ENCODE results near the gene F11R. TPM values are rescaled to one million over a fixed set of nuclear protein-coding genes. Genes with fewer than 3 reads are reported as not detected.

F11R gene
- total and polyA plus RNA-seq, 2 donors (not counting 1 experiment from before 2014, with no cell fraction given), result 0.50 to 0.66 TPM

- no peak overlapping the region for H3K4me2 ChIP-seq (ENCODE audit: extremely low read depth, insufficient read depth, low read length)
Measured at GRCh38 chr1:161054232-161054631, 33.3 kb upstream of the F11R start.

GRCh38 chr1:161052899-161053298 lies 31.9 kb upstream of the F11R start:
- Histone ChIP-seq H4K20me1 (ENCODE audit: control insufficient read depth, extremely low read depth, insufficient read depth, low read length) (no peaks in the 10 kb centered on the region), H3K79me2 (ENCODE audit: control insufficient read depth, insufficient read depth, low read length) (no peaks in the 10 kb centered on the region), H3K4me3 (replicated peaks in 1 of 4; ENCODE audit: control extremely low read depth in 1 of 4, insufficient read depth in 1 of 4, low read depth in 3 of 4, low read length in 4 of 4) (no peak overlapping the region), H3K27ac (ENCODE audit: insufficient read depth, low read length) (no peak overlapping the region), H3K36me3 (ENCODE audit: control insufficient read depth, insufficient read depth, low read length) (no peaks in the 10 kb centered on the region), H3K9me3 (ENCODE audit: control insufficient read depth, insufficient read depth, low read depth, low read length) (no peaks in the 10 kb centered on the region), H3K4me2 (ENCODE audit: extremely low read depth, insufficient read depth, low read length) (no peak overlapping the region), H3K27me3 (ENCODE audit: control insufficient read depth, insufficient read depth, low read length) (no peaks in the 10 kb centered on the region), H2AFZ (ENCODE audit: low read length) (no peak overlapping the region), H3K4me1 (ENCODE audit: control insufficient read depth, extremely low read depth, insufficient read depth, low read length) (no peaks in the 10 kb centered on the region), H3K9ac (ENCODE audit: insufficient read depth, low read length) (no peak overlapping the region)
- DNase-seq (ENCODE audit: low read depth in 2 of 2), result no peak
- no peak for TF ChIP-seq EZH2 (IDR thresholded peaks at IDR 0.05; ENCODE audit: low read length, missing control alignments)
- TF ChIP-seq CTCF (conservative IDR thresholded peaks at IDR 0.05 in 1 of 2, IDR thresholded peaks at IDR 0.05 in 1 of 2; ENCODE audit: low read depth in 1 of 2, low read length in 2 of 2), result no peak

More at GRCh38 chr1:161054232-161054631, 33.3 kb upstream of the F11R start:
- H3K27me3 ChIP-seq (ENCODE audit: control insufficient read depth, insufficient read depth, low read length), result no peaks in the 10 kb centered on the region
- no peak overlapping the region for H3K4me3 ChIP-seq (replicated peaks in 1 of 4; ENCODE audit: control extremely low read depth in 1 of 4, insufficient read depth in 1 of 4, low read depth in 3 of 4, low read length in 4 of 4)
- DNase-seq (ENCODE audit: low read depth in 2 of 2), result no peak
- H3K4me1 ChIP-seq (ENCODE audit: control insufficient read depth, extremely low read depth, insufficient read depth, low read length), result no peaks in the 10 kb centered on the region
- TF ChIP-seq EZH2 (IDR thresholded peaks at IDR 0.05; ENCODE audit: low read length, missing control alignments), result no peak
- TF ChIP-seq CTCF (conservative IDR thresholded peaks at IDR 0.05 in 1 of 2, IDR thresholded peaks at IDR 0.05 in 1 of 2; ENCODE audit: low read depth in 1 of 2, low read length in 2 of 2), result no peak
- H3K9me3 ChIP-seq (ENCODE audit: control insufficient read depth, insufficient read depth, low read depth, low read length), result no peaks in the 10 kb centered on the region
- H2AFZ ChIP-seq (ENCODE audit: low read length), result no peak overlapping the region
- H3K9ac ChIP-seq (ENCODE audit: insufficient read depth, low read length), result no peak overlapping the region
- H3K27ac ChIP-seq (ENCODE audit: insufficient read depth, low read length), result no peak overlapping the region
- H3K36me3 ChIP-seq (ENCODE audit: control insufficient read depth, insufficient read depth, low read length), result no peaks in the 10 kb centered on the region
- H3K79me2 ChIP-seq (ENCODE audit: control insufficient read depth, insufficient read depth, low read length), result no peaks in the 10 kb centered on the region
- no peaks in the 10 kb centered on the region for H4K20me1 ChIP-seq (ENCODE audit: control insufficient read depth, extremely low read depth, insufficient read depth, low read length)

DNA sequence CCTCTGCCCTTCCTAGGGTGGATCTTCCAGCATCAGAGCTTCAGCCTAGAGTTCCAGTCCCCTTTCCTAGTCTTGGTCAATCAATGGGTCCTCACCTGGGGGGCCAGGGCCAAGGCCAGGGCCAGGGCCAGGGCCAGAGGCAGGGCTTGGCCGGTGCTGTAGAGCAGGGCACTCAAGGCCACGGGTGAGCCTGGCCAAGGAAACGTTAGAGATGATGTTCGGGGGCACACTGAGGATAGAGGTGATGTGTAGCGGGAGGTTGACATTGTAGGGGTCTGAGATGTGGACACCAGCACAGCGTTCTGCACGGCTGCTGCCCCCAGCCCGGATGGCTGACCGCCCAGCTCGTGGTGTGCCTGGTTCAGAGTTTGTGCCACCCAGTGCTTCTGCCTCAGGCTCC lies 30.3 kb upstream of the F11R start:
- DNase-seq (ENCODE audit: low read depth in 2 of 2), result no peak
- no peak for TF ChIP-seq EZH2 (IDR thresholded peaks at IDR 0.05; ENCODE audit: low read length, missing control alignments)
- TF ChIP-seq CTCF (conservative IDR thresholded peaks at IDR 0.05 in 1 of 2, IDR thresholded peaks at IDR 0.05 in 1 of 2; ENCODE audit: low read depth in 1 of 2, low read length in 2 of 2), result no peak
- no peak overlapping the region for H3K4me3 ChIP-seq (replicated peaks in 1 of 4; ENCODE audit: control extremely low read depth in 1 of 4, insufficient read depth in 1 of 4, low read depth in 3 of 4, low read length in 4 of 4)
- H3K36me3 ChIP-seq (ENCODE audit: control insufficient read depth, insufficient read depth, low read length), result no peaks in the 10 kb centered on the region
- no peaks in the 10 kb centered on the region for H3K4me1 ChIP-seq (ENCODE audit: control insufficient read depth, extremely low read depth, insufficient read depth, low read length)
- H2AFZ ChIP-seq (ENCODE audit: low read length), result no peak overlapping the region
- H3K9me3 ChIP-seq (ENCODE audit: control insufficient read depth, insufficient read depth, low read depth, low read length), result no peaks in the 10 kb centered on the region
- H3K79me2 ChIP-seq (ENCODE audit: control insufficient read depth, insufficient read depth, low read length), result no peaks in the 10 kb centered on the region
- no peak overlapping the region for H3K4me2 ChIP-seq (ENCODE audit: extremely low read depth, insufficient read depth, low read length)
- no peaks in the 10 kb centered on the region for H3K27me3 ChIP-seq (ENCODE audit: control insufficient read depth, insufficient read depth, low read length)
- H3K27ac ChIP-seq (ENCODE audit: insufficient read depth, low read length), result no peak overlapping the region
- no peak overlapping the region for H3K9ac ChIP-seq (ENCODE audit: insufficient read depth, low read length)
- H4K20me1 ChIP-seq (ENCODE audit: control insufficient read depth, extremely low read depth, insufficient read depth, low read length), result no peaks in the 10 kb centered on the region

All from fibroblast of lung (primary cell).